ENCODE results near the gene RPS6KB1. TPM values are rescaled to one million over a fixed set of nuclear protein-coding genes. Genes with fewer than 3 reads are reported as not detected.
A peak's percentile ranks its signal among the peaks of the same experiment; 100 is the strongest.

Gene RPS6KB1
- total and polyA plus RNA-seq, 2 of the 8 experiments (the other 6 are each of a cell fraction or from before 2014, with no cell fraction given): 3.4 to 28.4 TPM

DNA sequence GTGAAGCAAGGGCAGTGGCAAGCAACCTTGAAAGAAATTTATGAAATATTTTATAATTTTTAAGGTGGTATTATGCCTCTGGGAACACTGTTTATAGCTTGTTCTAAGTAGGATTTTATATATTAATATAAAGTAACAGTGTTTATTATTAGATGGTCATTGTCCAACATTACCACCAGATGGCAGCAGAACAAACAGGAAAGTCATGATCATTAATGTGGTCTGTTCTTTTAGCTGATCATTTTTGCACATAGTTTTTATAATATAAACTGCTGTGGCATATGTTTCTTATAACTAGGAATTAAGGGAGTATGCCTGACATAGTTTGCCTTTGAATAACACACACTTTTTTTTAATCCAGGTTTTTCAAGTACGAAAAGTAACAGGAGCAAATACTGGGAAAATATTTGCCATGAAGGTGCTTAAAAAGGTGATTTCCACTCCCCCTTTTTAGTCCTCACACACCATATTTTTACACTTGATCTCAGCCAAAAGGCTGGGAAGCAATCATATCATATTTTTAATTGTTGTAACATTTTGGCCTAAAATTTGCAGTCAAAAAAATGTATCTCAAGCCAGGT is 21.4 kb downstream of the RPS6KB1 start:
- no peak for FAIRE-seq
- H4K20me1 ChIP-seq (replicated peaks in 1 of 2; ENCODE audit: control insufficient read depth in 1 of 2, insufficient read depth in 2 of 2, low read length in 2 of 2): no peaks in the 10 kb centered on the region
- no peak overlapping the region for H3K56ac ChIP-seq (replicated peaks; ENCODE audit: insufficient read length, low read depth, low read length)
- H2BK5ac ChIP-seq (ENCODE audit: low read depth, low read length): no peak overlapping the region
- H3K23ac ChIP-seq (ENCODE audit: insufficient read length): no peak overlapping the region
- H2BK20ac ChIP-seq (ENCODE audit: low read length): no peak overlapping the region
- DNase-seq (ENCODE audit: low read depth in 1 of 2, low spot score in 2 of 2): no peak
- H3K18ac ChIP-seq (ENCODE audit: extremely low read depth, low read length): no peak overlapping the region
- H4K5ac ChIP-seq (ENCODE audit: insufficient read length, low read depth, low read length): no peak overlapping the region
- H2AFZ ChIP-seq (ENCODE audit: low read length): no peak overlapping the region
- WGBS, 2 experiments (ENCODE audit: extremely low coverage in 1 of 2, insufficient coverage in 1 of 2, insufficient read length in 1 of 2, insufficient replicate concordance in 2 of 2, low coverage in 1 of 2, low lambda C conversion rate in 2 of 2, missing lambda C conversion rate in 1 of 2): 89% methylated on average over 1 of the region's 1 CpG; no CpG with 5 or more reads in 1 of the 2 experiments
- H3K36me3 ChIP-seq (ENCODE audit: control insufficient read depth in 2 of 4, insufficient read depth in 4 of 4, low read length in 3 of 4): peaks cover 2 to 17% (median 13%) of the 10 kb centered on the region in 4 experiments; a peak in 6 of 8 replicates
- H2BK12ac ChIP-seq (ENCODE audit: low read depth, low read length): no peak overlapping the region
- no peaks in the 10 kb centered on the region for H3K23me2 ChIP-seq (ENCODE audit: low read depth, low read length)
- H3K4me1 ChIP-seq (replicated peaks in 1 of 4; ENCODE audit: control insufficient read depth in 3 of 4, insufficient read depth in 4 of 4, low read length in 3 of 4): no peaks in the 10 kb centered on the region
- H3K4ac ChIP-seq (replicated peaks; ENCODE audit: insufficient read length, low read depth, low read length): no peak overlapping the region
- ChIA-PET CTCF (ENCODE audit: partially characterized antibody) (interaction anchor here (0.6 to 2.7 kb wide), 25 partner anchors 9 to 646 kb away, joined by 3 to 22 read pairs (median 4); no protein-coding TSS in a partner anchor), POLR2A (ENCODE audit: partially characterized antibody) (interaction anchor here (1.1 kb wide), 1 partner anchor 50 kb away, joined by 3 read pairs; the partner anchor contains the start of gene RNFT1)
- H4K91ac ChIP-seq (replicated peaks; ENCODE audit: insufficient read length, low read length): no peak overlapping the region
- no peak overlapping the region for H3K9ac ChIP-seq (replicated peaks in 1 of 4; ENCODE audit: extremely low read depth in 1 of 4, low read depth in 3 of 4, low read length in 3 of 4)
- no peaks in the 10 kb centered on the region for H3K9me3 ChIP-seq (ENCODE audit: insufficient read depth in 2 of 2, low read depth in 1 of 2, low read length in 1 of 2)
- H3K4me3 ChIP-seq (ENCODE audit: extremely low read depth in 1 of 4, insufficient read depth in 2 of 4, low read depth in 3 of 4, low read length in 4 of 4): no peak overlapping the region
- no peaks in the 10 kb centered on the region for H3K79me1 ChIP-seq (ENCODE audit: low read depth, low read length)
- no peaks in the 10 kb centered on the region for H3K27me3 ChIP-seq (replicated peaks in 1 of 4; ENCODE audit: control insufficient read depth in 3 of 4, extremely low read depth in 1 of 4, insufficient read depth in 3 of 4, low read length in 3 of 4)
- H3K27ac ChIP-seq (ENCODE audit: low read depth, low read length): no peak overlapping the region
- no peak overlapping the region for H3K4me2 ChIP-seq (ENCODE audit: insufficient read depth in 1 of 2, low read depth in 2 of 2, low read length in 2 of 2)
- H3K14ac ChIP-seq (ENCODE audit: insufficient read length): no peak overlapping the region
- no peak overlapping the region for H2BK120ac ChIP-seq (replicated peaks; ENCODE audit: low read depth, low read length)
- H3K79me2 ChIP-seq (ENCODE audit: control insufficient read depth in 1 of 2, insufficient read depth in 2 of 2, low read length in 2 of 2): no peaks in the 10 kb centered on the region
- no peak overlapping the region for H2BK15ac ChIP-seq (ENCODE audit: low read length)
- H4K8ac ChIP-seq (ENCODE audit: extremely low read depth, insufficient read depth, low read length): no peak overlapping the region; the same call in 1 of the 2 replicates
- H2AK5ac ChIP-seq (ENCODE audit: low read depth, low read length): no peak overlapping the region
- TF ChIP-seq RAD21 (IDR thresholded peaks at IDR 0.05 in 1 of 2, conservative IDR thresholded peaks at IDR 0.05 in 1 of 2; ENCODE audit: low read depth in 2 of 2, low read length in 2 of 2) (peak; percentile 46 to 48), E2F6 (IDR thresholded peaks at IDR 0.05) (no peak), EP300 (IDR thresholded peaks at IDR 0.05; ENCODE audit: borderline replicate concordance in 1 of 2, low read depth in 2 of 2, low read length in 2 of 2) (no peak), BRCA1 (IDR thresholded peaks at IDR 0.05; ENCODE audit: low read depth, low read length) (no peak), TBP (IDR thresholded peaks at IDR 0.05; ENCODE audit: low read depth, low read length) (no peak), CTCF (IDR thresholded peaks at IDR 0.05; ENCODE audit: control extremely low read depth in 1 of 3, insufficient read depth in 1 of 3, low read depth in 1 of 3, low read length in 3 of 3) (peak in 2 of 3 experiments; percentile 22 to 34; a peak in 2 of 4 replicates), POLR2AphosphoS5 (IDR thresholded peaks at IDR 0.05; ENCODE audit: low read depth, low read length) (no peak), USF2 (IDR thresholded peaks at IDR 0.05; ENCODE audit: low read length) (no peak)

Measured in H1 (cell line).